HG02885 (cell line): ENCODE measurements around the gene PHF3.

ENCODE experiments used
- ATAC-seq: cut with Tn5 transposase; IDR thresholded peaks from one replicate; pipeline ENCODE4 v1.9.1; 2021; ENCODE audit warnings: mild to moderate bottlenecking; ENCODE audit not compliant: unreplicated experiment, poor library complexity

Gene PHF3

GRCh38 chr6:63635588-63636517 lies at the start of gene PHF3:
Gene PHF3, plus strand, starts transcription at chr6:63635802. Its CDS starts 10,750 bp downstream, at chr6:63646552.
- peak; percentile 87 for ATAC-seq

- no peak for ATAC-seq
Measured at GRCh38 chr6:63589952-63590411, 45.6 kb upstream of the PHF3 start.

- ATAC-seq, result no peak
Measured at GRCh38 chr6:63592886-63593285, 42.7 kb upstream of the PHF3 start.

- ATAC-seq, result no peak
Measured at GRCh38 chr6:63597141-63598048, 38.2 kb upstream of the PHF3 start.

GRCh38 chr6:63598049-63599036 lies 37.3 kb upstream of the PHF3 start:
- peak; percentile 100 for ATAC-seq

GRCh38 chr6:63599243-63599642 lies 36.4 kb upstream of the PHF3 start:
- no peak for ATAC-seq

- ATAC-seq, result no peak
Measured at GRCh38 chr6:63600136-63600535, 35.5 kb upstream of the PHF3 start.

GRCh38 chr6:63609231-63609630 lies 26.4 kb upstream of the PHF3 start:
- ATAC-seq, result no peak

GRCh38 chr6:63610944-63611343 lies 24.7 kb upstream of the PHF3 start:
- ATAC-seq, result no peak

- ATAC-seq, result no peak
Measured at GRCh38 chr6:63611560-63611959, 24.0 kb upstream of the PHF3 start.

- ATAC-seq, result no peak
Measured at GRCh38 chr6:63615590-63615989, 20.0 kb upstream of the PHF3 start.

- no peak for ATAC-seq
Measured at GRCh38 chr6:63624091-63624490, 11.5 kb upstream of the PHF3 start.

- ATAC-seq, result no peak
Measured at GRCh38 chr6:63630466-63630865, 5.1 kb upstream of the PHF3 start.

GRCh38 chr6:63634630-63635029 lies 972 bp upstream of the PHF3 start:
- no peak for ATAC-seq

GRCh38 chr6:63635215-63635587 lies 401 bp upstream of the PHF3 start:
- ATAC-seq, result peak; percentile 25

- ATAC-seq, result peak; percentile 16
Measured at GRCh38 chr6:63636518-63637021, 968 bp downstream of the PHF3 start.

GRCh38 chr6:63637865-63638445 lies 2.4 kb downstream of the PHF3 start:
- ATAC-seq, result no peak

- ATAC-seq, result no peak
Measured at GRCh38 chr6:63640062-63640461, 4.5 kb downstream of the PHF3 start.

- peak; percentile 48 for ATAC-seq
Measured at GRCh38 chr6:63643862-63644261, 8.3 kb downstream of the PHF3 start.
